NOMO-1 treated with dmso at 0.1 percent for 144 hours (cell line): ENCODE data around the gene U2AF1L4.
A peak's percentile ranks its signal among the peaks of the same experiment; 100 is the strongest.
"Not testable (repeated sequence)": the region's sequence is repeated elsewhere in the genome, so short reads cannot be mapped to it uniquely, and the experiment has no call there.

Experiments
- DNase-seq: peaks from one replicate; lab custom pipeline; 2025; ENCODE audit not compliant: unreplicated experiment; lab: John Stamatoyannopoulos, UW

U2AF1L4 gene

DNA sequence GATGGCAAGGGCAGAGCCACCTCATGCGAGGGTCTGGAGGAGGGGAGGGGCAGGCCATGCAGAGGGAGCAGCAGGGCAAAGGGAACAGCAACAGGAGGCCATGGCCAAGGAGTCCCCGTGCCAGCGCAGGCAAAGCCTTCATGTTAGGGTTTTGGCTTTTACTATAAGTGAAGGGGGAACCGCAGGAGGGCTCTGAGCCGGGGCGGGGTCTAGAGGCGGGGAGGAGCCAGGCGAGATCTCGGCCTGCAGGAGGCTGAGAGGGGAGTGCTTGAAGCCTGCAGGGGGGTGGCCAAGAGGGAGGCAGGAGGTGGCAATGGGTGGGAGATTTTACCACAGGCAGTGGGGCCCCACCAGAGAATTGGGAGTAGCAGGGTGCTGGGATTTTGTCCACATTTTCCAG is 36.4 kb upstream of the U2AF1L4 start:
- no peak for DNase-seq

DNA sequence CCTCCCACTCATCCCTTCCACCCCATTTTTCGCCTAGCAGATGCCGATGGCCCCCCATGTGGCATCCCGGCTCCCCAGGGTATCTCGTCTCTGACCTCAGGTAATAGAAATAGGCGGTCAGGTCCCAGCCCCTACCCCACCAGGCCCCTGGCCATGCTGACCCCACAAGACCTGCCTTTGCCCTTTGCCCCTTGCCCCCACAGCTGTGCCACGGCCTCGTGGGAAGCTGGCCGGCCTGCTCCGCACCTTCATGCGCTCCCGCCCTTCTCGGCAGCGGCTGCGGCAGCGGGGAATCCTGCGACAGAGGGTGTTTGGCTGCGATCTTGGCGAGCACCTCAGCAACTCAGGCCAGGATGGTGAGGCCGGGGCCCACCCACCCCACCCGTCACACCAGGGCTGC is 35.5 kb upstream of the U2AF1L4 start:
- no peak for DNase-seq

DNA sequence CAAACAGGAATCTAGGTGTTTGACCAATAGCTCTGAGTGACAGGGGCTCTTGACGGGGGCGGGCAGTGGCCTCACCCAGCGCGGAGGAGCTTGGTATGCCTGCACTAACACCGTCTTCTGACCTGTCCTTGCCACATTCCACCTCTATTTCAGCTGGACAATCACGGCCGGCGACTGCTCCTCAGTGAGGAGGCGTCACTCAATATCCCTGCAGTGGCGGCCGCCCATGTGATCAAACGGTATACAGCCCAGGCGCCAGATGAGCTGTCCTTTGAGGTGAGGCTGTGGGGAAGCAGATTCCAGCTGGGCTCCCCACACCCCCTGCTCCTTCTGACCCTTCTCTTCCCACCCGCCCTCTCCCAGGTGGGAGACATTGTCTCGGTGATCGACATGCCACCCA is 34.8 kb upstream of the U2AF1L4 start:
- DNase-seq, result no peak

DNA sequence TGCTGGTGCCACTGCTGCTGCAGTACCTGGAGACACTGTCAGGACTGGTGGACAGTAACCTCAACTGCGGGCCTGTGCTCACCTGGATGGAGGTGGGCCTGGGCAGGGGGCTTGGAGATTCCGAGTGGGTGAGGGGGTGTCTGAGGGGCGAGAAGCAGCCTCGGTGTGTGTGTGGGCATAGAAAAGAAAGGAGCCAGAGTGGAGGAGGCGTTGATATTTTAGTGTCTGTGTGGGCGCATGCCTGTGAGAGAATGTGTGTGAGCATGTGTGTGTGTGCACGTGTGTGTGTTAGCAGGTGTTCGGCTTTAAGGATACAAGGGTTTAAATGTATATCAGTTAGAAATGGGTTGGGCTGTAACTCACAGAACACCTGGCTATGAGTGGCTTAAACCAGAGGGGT is 33.8 kb upstream of the U2AF1L4 start:
- no peak for DNase-seq

DNA sequence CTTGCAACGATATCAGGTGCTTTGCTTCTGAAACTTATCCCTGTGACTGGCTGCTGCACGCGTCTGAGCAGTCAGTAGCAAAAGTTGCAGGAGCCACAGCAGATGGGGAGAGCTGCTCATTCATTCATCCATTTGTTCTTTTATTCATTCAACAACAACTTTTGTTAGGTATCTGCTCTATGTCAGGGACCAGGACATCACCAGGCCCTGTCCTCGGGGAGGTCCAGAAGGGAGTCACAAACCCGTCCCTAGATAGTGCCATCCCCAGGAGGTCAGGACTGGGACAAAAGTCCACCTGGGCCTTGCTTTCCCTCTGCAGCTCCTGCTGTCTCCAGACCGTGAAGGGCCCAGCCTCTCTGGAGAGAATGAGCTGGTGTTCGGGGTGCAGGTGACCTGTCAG is 32.7 kb upstream of the U2AF1L4 start:
- DNase-seq, result no peak

DNA sequence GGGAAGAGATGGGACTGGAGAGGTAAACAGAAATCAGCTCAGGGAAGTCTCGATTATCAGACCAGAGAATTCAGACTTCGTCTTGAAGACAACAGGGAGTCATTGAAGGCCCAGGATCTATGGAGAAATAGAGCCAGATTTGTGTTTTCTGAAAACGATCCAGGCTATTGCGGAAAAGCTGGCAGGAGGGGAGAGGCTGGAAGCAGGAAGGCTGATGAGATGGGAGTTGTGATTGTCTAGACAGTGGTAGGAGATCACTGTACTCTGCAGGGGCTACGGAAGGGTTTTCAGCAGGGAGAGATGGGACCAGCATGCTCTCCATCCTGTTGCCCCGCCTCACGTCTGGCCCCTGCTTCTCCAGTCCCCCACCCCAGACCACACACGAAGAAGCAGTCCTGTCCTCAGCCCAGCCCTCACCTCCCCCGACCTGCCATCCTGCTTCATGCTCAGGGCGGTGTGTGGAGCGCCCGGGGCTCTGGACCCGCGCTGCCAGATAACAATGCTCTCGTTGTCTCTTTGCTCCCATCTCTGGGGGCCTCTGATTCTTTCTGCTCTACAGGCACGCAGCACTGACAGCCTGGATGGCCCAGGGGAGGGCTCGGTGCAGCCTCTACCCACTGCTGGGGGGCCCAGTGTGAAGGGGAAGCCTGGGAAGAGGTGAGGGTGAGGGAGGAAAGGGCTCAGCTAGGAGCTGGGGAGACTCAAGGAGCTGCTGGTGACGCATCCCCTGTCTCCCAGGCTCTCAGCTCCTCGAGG is 32.0 kb upstream of the U2AF1L4 start:
- DNase-seq, result no peak

DNA sequence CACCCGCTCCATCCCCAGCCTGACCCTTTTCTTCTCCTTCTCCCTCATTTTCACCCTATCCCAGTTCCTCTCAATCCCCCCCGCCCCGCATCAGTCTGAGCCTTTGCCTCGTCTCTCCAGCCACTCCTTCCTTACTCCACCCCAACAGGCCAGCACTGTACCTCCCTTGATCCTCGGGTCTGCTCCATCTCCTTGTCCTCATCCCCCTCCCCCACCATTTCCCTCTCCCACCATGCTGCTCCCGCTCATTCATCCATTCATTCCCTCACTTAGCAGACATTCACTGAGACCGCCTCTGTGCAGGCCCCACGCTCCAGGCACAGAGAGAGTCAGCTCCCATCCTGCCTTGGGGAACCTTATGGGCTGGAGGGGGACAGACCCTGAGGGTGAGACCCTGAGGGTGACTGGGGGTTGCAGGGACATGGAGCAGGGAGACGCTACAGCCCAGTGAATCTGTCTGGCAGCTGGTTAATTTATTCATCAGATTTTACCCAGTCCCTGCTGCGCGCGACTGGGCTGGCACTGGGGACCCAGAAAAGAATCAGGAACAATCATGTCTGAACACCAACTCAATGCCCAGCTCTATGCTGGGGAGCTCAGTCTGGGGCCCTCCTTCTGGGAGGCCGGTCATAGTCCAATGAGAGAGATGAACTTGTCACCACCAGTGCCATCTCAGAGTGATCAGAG is 31.0 kb upstream of the U2AF1L4 start:
- no peak for DNase-seq

DNA sequence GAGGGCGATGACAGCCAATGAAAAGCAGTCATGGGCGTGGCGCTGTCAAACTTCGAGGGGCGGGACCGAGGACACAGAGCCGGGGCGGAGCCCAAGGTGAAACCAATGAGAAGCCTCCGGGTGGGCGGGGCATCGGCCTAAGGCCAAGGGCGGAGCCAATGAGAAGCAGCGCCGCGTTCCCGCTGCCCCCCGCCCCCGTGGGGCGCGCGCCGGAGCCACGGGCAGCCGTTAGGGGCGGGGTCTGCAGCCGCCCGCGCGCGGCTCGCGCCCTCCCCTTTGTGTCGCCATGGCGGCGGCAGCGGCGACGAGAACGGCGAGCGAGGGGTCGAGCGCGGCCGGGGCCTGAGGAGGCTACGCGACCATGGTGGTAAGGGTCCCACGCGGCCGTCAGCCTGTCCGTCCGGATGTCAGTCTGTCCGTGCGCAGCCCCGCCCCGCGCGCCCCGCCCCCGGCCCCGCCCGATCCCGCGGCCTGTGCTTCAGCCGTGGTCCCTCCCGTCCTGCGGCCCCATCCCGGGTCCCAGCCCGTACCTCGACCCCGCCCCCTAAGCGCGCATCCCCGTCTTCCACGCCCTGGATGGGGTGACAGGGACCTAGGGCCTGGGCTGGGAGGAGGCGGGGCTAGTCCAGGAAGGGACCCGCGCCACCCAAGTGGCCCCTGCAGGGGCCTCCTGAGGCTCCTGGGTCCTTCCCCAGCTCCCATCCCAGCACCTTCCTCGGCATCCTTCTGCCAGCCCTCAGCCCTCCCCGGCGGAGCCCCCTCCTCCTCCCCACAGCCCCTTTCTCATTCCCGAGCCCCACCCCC is 30.3 kb upstream of the U2AF1L4 start, which contains the start of gene ARHGAP33:
Gene ARHGAP33 (plus strand): TSS at position 267 of the 804 bp plus-strand sequence. CDS start 95 bp downstream, at position 362.
- DNase-seq, result peak; percentile 94

DNA sequence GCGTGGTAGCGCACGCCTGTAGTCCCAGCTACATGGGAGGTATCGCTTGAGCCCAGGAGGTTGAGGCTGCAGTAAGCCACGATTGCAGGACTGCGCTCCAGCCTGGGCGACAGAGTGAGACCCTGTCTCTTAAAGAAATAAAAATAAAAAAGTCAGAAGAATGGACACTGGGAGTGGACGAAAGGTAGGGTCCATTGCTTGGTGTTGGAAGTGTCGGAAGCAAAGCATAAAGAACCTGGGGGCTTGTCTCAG is 29.8 kb upstream of the U2AF1L4 start:
- no peak for DNase-seq

DNA sequence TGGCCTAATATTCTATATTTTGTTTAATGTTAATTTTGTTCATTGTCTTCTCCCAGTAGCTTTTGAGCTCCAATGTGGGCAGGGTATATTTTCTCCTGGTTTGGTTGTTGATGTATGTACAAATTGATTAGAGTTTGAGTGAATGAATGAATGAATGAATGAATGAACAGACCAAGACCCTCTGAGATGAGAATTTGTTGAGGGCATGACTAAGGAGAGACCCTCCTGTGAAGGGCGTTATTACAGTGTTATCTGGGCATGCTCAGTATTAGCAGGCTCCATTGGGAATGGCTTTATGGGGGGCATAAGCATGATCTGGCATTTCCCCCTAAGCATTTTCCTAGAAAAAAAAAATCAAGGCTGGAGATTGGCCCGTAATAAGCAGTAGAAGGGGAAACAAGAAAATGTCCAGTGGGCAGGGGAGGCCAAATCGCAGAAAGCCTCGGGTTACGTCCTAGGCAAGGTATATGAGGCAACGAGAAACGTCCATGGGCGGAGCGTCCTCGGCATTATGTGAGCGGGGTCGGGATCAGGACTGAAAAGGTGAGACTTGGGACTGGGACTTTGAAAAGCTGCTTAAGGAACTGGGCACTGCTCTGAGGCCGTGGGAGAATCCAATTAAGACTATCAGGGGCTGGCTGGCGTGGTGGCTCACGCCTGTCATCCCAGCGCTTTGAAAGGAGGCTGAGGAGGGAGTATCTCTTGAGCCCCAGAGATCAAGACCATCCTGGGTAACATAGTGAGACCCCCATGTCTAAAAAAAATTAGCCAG is 29.2 kb upstream of the U2AF1L4 start:
- DNase-seq, result no peak

DNA sequence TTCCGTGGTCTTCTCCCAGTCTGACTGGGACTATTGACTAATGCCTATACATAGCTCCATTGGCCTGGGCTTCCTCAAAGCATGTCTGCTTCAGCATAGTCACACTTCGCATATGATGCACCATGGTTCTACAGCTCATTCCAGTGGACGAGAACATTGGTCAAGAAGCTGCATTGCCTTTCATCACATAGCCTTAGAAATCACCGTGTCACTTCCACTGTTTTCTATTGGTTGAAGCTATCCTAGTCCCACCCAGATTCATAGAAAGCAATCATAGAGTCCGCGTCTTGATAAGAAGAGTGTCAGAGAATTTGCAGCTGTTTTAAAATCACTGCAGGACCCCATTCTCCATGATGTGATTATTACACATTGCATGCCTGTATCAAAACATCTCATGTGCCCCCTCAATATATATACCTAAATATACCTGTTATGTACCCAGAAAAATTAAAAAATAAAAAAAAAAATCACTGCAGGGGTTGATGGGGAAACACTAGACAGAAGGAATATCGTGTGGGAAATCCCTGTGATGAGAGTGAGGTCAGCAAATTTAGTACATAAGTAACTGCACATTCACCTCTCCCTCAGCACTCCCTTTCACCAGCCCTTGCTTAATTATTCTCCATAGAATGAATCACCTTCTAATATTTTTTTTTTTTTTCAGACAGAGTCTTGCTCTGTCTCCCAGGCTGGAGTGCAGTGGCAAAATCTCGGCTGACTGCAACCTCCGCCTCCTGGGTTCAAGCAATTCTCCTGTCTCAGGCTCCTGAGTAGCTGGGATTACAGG is 28.0 kb upstream of the U2AF1L4 start:
- DNase-seq, result no peak

DNA sequence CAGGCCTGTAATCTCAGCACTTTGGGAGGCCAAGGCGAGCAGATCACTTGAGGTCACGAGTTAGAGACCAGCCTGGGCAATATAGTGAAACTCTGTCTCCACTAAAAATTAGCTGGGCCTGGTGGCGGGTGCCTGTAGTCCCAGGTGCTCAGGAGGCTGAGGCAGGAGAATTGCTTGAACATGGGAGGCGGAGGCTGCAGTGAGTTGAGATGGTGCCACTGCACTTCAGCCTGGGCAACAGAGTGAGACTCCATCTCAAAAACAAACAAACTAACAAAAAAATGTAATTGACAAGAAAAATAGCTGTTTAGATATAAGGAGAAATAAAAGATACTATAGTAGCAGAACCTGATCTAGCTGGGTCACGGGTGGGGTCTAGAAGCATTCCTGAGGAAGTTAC is 27.1 kb upstream of the U2AF1L4 start:
- not testable (repeated sequence) for DNase-seq

DNA sequence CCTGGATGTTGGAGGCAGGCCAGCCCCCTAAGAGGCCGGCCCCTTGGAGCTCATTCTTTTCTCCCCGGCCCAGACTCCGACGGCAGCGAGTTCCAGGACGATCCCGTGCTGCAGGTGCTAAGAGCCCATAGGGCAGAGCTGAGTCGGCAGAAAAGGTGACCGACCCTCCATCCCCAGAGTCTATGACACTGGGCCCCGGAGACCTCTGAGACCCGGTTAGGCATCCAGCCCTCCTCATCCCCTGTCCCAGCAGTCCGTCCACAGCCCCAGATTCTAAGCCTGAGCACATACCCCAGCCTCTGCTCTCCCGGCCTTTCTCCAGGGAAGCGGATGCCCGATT is 22.8 kb upstream of the U2AF1L4 start:
- no peak for DNase-seq

DNA sequence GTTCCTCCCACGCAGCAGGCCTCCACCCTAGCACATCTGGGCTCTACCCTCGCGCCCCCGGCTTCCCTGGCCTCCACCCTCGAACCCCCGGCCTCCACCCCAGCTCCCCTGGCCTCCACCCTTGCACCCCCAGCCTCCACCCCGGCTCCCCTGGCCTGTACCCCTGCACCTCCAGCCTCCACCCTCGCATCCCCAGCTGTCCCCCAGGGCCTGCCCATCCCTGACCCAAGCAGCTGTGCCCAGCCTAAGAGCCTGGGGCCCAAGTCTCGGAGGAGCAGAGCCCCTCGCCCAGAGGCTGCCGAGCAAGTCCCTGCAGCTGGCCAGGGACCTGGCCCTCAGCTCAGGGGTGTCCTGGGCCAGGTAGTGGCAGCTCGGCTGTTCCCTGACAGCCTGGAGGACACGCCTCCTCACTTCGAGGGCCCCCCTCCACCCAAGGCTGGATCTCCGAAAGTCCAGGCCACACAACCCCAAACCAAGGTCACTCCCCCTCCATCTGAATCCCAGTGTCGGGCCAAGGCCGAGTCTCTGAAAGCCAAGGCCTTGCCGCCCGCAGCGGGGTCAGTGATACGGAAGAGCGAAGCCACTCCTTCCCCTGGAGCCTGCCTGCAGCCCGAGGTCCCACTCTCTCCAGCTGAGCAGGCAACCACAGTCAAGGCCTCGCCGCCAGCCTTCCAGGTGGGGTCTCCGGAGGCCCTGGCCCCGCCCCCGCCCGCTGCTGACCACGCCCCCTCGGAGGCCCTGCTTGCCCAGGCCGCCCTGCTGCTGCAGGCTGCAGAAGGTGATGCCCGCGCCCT is 22.3 kb upstream of the U2AF1L4 start:
- no peak for DNase-seq

DNA sequence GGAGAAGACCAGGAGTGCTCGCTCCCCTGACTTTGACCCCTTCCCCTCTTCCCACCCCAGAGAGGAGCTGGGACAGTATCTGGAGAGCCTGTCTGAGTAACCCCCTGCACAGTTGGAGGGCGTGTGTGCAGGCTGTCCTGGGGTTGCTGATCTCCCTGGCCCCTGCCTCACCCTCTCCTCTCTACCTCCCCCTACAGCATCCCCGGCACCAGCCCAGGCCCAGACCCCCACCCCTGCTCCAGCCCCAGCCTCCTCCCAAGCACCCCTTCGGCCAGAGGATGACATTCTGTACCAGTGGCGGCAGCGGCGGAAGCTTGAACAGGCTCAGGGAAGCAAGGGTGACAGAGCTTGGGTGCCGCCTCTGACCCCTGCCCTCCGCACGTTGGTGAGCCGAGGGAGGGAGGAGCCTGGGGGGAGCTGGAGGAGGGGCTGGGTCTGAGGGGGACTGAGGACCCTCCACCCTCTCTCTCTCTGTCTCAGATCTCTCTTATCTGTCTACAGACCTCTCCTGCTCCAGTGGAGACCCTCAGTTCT is 21.4 kb upstream of the U2AF1L4 start:
- no peak for DNase-seq

DNA sequence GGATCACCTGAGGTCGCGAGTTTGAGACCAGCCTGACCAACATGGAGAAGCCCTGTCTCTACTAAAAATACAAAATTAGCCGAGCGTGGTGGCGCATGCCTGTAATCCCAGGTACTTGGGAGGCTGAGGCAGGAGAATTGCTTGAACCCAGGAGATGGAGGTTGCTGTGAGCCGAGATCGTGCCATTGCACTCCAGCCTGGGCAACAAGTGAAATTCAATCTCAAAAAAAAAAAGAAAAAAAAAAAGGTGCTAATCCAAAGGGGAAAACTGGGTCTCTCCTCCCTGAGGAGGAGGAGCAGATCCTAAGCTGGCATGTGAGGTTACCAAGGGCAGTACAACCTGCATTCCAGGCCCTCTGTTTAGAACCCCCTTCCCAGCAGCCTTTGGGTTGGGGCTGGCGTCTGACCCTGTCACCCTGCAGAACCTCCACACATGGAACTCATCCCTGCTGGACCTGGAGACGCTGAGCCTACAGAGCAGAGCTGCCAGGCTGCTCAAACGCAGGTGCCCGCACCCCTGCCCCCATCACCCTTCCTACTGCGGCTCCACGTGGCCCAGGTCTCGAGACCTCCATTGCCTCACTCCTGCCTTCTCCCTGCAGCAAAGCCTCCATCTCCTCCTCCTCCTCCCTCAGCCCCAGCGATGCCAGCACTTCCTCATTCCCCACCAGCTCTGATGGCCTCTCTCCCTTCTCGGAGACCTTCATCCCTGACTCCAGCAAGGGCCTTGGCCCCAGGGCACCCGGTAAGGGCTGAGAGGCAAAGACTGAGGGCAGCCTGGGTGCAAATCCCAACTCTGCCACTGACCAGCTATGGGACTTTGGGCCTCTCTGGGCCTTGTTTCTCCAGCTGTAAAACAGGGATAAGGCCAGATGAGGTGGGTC is 19.5 kb upstream of the U2AF1L4 start:
- no peak for DNase-seq

DNA sequence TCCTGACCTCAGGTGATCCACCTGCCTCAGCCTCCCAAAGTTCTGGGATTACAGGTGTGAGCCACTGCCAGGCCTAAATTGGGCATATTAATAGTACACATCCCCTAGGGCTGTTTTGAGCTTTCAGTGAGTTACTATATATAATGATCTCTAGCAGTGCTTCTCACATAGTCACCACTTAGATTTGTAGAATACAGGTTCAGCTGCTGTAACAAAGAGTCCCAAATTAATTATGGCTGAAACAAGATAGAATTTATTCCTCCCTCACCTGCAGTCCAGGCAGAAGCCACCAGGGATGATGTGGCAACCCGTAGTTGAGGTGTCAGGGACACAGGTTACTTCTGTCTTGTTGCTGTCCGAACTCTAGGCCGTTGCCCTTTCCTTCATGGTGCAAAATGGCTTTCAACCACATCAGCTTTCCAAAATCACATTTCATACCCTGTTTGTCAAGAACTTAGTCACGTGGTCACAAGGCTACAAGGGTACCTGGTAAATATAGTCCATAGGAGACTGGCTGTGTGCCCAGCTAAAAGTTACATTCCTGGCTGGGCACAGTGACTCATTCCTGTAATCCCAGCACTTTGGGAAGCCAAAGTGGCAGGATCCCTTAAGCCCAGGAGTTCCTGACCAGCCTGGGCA is 15.6 kb upstream of the U2AF1L4 start:
- no peak for DNase-seq

DNA sequence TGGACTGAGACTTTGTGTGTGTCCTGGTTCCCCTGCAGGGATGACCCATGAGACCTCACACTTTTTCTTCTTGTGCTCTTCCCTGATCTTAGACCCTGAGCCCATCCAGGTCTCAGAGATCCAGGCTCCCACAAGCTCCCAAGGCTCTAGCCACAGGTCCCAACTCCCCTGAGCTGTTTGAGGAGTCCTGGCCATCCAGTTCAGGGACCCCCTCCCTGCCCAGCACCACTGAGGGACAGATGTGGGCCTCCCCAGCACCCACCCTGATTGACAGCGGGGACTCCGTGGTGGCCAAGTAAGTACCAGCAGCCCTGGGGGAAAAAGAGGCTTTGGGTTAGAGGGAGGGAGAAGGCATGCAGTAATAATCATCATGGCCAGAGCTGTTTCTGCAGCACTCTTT is 14.5 kb upstream of the U2AF1L4 start:
- no peak for DNase-seq
